ENCODE data around the gene SGK1.

SGK1 gene

DNA sequence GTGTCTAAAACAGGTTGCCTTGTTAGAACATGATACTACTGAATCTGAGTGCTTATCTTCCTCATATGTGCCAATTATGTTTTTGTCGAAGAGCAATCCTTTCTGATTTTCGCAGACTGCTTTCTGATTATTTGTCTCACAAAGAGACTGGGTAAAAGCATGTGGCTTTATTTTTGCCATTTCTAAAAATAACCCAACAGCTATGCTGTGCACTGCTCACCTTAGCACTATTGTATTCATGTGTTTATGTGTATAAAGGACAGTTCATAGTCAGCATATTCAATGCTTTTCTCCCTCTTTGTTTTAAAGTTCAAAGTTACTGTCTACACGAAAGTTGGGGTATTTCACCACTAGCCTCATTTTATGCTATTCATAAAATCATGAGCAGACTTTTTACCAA lies 127.0 kb downstream of the SGK1 start:
- TF ChIP-seq, protein P1, sequence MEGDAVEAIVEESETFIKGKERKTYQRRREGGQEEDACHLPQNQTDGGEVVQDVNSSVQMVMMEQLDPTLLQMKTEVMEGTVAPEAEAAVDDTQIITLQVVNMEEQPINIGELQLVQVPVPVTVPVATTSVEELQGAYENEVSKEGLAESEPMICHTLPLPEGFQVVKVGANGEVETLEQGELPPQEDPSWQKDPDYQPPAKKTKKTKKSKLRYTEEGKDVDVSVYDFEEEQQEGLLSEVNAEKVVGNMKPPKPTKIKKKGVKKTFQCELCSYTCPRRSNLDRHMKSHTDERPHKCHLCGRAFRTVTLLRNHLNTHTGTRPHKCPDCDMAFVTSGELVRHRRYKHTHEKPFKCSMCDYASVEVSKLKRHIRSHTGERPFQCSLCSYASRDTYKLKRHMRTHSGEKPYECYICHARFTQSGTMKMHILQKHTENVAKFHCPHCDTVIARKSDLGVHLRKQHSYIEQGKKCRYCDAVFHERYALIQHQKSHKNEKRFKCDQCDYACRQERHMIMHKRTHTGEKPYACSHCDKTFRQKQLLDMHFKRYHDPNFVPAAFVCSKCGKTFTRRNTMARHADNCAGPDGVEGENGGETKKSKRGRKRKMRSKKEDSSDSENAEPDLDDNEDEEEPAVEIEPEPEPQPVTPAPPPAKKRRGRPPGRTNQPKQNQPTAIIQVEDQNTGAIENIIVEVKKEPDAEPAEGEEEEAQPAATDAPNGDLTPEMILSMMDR (IDR thresholded peaks at IDR 0.05; ENCODE audit: low read depth, low read length, missing control alignments), result no peak
- DNase-seq, result no peak

GRCh38 chr6:134187751-134188150 lies 130.2 kb downstream of the SGK1 start:
- Histone ChIP-seq H3K36me3 (replicated peaks) (no peaks in the 10 kb centered on the region), H3K27ac (no peak overlapping the region), H3K4me3 (ENCODE audit: low read depth, low read length) (no peak overlapping the region), H3K27me3 (replicated peaks) (no peaks in the 10 kb centered on the region)
- in situ Hi-C loops (cut with HindIII; ENCODE audit: low pct_ligation_motif_present, low sequenced_read_pairs), result no loop called here
- TF ChIP-seq, protein P1 (IDR thresholded peaks at IDR 0.05; ENCODE audit: low read depth, low read length, missing control alignments), result no peak
- DNase-seq, result no peak

More for the DNA sequence above, 127.0 kb downstream of the SGK1 start:
- Histone ChIP-seq H3K27ac (no peak overlapping the region), H3K36me3 (replicated peaks) (no peaks in the 10 kb centered on the region), H3K27me3 (replicated peaks) (no peaks in the 10 kb centered on the region), H3K4me3 (ENCODE audit: low read depth, low read length) (no peak overlapping the region)
- in situ Hi-C loops (cut with HindIII; ENCODE audit: low pct_ligation_motif_present, low sequenced_read_pairs), result no loop called here

DNA sequence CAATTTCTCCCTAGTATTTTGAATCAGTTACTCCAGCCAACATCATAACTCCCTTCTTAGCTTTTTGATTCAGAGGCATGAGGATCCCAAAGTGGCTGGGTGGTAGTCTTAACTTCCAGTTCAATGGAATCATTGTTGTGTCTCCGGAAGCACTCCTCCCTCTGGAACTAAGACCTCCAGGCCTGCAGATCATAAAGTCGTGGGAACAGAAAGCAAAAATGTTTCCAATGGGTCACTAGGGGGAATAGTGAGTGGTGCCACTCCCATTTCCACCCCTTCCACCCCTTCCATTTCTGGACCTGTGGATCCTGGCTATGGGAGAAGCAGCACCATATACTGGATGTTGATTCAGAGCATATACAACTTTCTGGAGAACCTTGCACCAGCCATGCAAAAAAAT lies 130.8 kb downstream of the SGK1 start:
- H3K27ac ChIP-seq, result no peak overlapping the region
- TF ChIP-seq, protein P1 (IDR thresholded peaks at IDR 0.05; ENCODE audit: low read depth, low read length, missing control alignments), result no peak
- in situ Hi-C loops (cut with HindIII; ENCODE audit: low pct_ligation_motif_present, low sequenced_read_pairs), result no loop called here
- no peaks in the 10 kb centered on the region for H3K36me3 ChIP-seq (replicated peaks)
- DNase-seq, result no peak
- no peak overlapping the region for H3K4me3 ChIP-seq (ENCODE audit: low read depth, low read length)
- H3K27me3 ChIP-seq (replicated peaks), result no peaks in the 10 kb centered on the region

GRCh38 chr6:134186355-134186754 lies 131.6 kb downstream of the SGK1 start:
- Histone ChIP-seq H3K36me3 (replicated peaks) (no peaks in the 10 kb centered on the region), H3K27ac (no peak overlapping the region), H3K4me3 (ENCODE audit: low read depth, low read length) (no peak overlapping the region), H3K27me3 (replicated peaks) (no peaks in the 10 kb centered on the region)
- DNase-seq, result no peak
- TF ChIP-seq, protein P1 (IDR thresholded peaks at IDR 0.05; ENCODE audit: low read depth, low read length, missing control alignments), result no peak
- in situ Hi-C loops (cut with HindIII; ENCODE audit: low pct_ligation_motif_present, low sequenced_read_pairs), result no loop called here

DNA sequence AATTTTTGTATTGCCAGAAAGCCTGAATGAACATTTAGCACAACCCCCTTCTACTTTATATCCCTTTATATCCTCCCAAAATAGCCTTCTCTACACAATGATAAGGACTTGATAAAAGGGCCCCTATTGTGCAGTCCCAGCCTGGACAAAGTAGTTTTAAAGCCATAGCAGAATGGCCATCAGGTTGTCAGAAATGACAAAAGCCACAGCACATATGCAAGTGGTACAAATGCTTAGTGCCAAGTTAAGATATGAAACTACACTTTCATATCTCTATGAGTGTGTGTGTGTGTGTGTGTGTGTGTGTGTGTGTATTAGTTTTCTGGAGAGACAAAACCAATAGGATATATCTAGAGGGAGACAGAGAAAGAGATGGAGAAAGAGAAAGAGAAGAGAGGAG lies 132.6 kb downstream of the SGK1 start:
- no peaks in the 10 kb centered on the region for H3K36me3 ChIP-seq (replicated peaks)
- no peak for DNase-seq
- H3K4me3 ChIP-seq (ENCODE audit: low read depth, low read length), result no peak overlapping the region
- no peaks in the 10 kb centered on the region for H3K27me3 ChIP-seq (replicated peaks)
- in situ Hi-C loops (cut with HindIII; ENCODE audit: low pct_ligation_motif_present, low sequenced_read_pairs), result no loop called here
- TF ChIP-seq, protein P1 (IDR thresholded peaks at IDR 0.05; ENCODE audit: low read depth, low read length, missing control alignments), result no peak
- no peak overlapping the region for H3K27ac ChIP-seq

DNA sequence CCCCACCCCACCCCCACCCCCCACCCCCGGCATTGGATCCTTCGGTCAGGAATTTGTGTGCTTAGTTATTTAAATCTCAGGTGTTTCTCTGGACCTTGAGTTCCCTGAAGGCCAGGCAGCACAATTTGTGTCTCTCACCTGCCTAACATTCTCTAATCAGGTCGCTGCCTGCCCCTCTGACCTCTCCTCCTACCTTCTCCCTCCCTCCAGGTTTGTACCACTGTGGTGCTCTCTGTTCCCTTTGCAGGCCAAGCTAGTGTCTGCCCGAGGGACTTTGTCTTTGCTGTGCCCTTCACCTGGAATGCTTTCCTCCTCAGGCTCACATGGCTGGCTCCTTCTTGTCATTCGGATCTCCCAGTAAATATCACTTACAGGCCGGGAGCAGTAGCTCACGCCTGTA lies 134.1 kb downstream of the SGK1 start:
- no peaks in the 10 kb centered on the region for H3K36me3 ChIP-seq (replicated peaks)
- TF ChIP-seq, protein P1 (IDR thresholded peaks at IDR 0.05; ENCODE audit: low read depth, low read length, missing control alignments), result no peak
- H3K4me3 ChIP-seq (ENCODE audit: low read depth, low read length), result no peak overlapping the region
- H3K27me3 ChIP-seq (replicated peaks), result no peaks in the 10 kb centered on the region
- no peak for DNase-seq
- no peak overlapping the region for H3K27ac ChIP-seq
- in situ Hi-C loops (cut with HindIII; ENCODE audit: low pct_ligation_motif_present, low sequenced_read_pairs), result no loop called here
